Smooth muscle cell (in vitro differentiated cells): ENCODE measurements around the gene ATP2A3. TPM values are rescaled to one million over a fixed set of nuclear protein-coding genes. Genes with fewer than 3 reads are reported as not detected.
"Not testable (repeated sequence)": the region's sequence is repeated elsewhere in the genome, so short reads cannot be mapped to it uniquely, and the experiment has no call there.

Experiments used
- DNase-seq: peaks from one replicate; lab custom pipeline; 2025; ENCODE audit not compliant: unreplicated experiment; lab: John Stamatoyannopoulos, UW
- H2AFZ ChIP-seq: fragments of 200-600 bp; sonication (generic); 2 replicates; pipeline ENCODE4 v1.6.0; 2016; ENCODE audit warnings: antibody characterized with exemption, low read depth, mild to moderate bottlenecking
- H3F3A ChIP-seq: fragments of 200-600 bp; sonication (generic); 2 replicates; pipeline ENCODE4 v1.6.0; 2017; ENCODE audit warnings: antibody characterized with exemption, low read depth
- H3K27ac ChIP-seq: fragments of 200-600 bp; sonication (generic); 2 replicates; pipeline ENCODE4 v1.5.1; 2016; ENCODE audit warnings: low read depth, mild to moderate bottlenecking
- H3K27me3 ChIP-seq: fragments of 200-600 bp; sonication (generic); 2 replicates; pipeline ENCODE4 v1.6.1; 2016; ENCODE audit warnings: low read depth, mild to moderate bottlenecking
- H3K36me3 ChIP-seq: fragments of 200-600 bp; sonication (generic); 2 replicates; pipeline ENCODE4 v1.5.1; 2016; ENCODE audit warnings: low read depth
- H3K4me1 ChIP-seq: fragments of 200-600 bp; sonication (generic); 2 replicates; pipeline ENCODE4 v1.5.1; 2016; ENCODE audit warnings: low read depth
- H3K4me2 ChIP-seq: fragments of 200-600 bp; sonication (generic); 2 replicates; pipeline ENCODE4 v1.6.0; 2016; ENCODE audit warnings: mild to moderate bottlenecking
- H3K4me3 ChIP-seq: fragments of 200-600 bp; sonication (generic); 2 replicates; pipeline ENCODE4 v1.5.1; 2016; ENCODE audit warnings: mild to moderate bottlenecking
- H3K79me2 ChIP-seq: fragments of 200-600 bp; sonication (generic); 2 replicates; pipeline ENCODE4 v1.6.0; 2016; ENCODE audit warnings: low read depth, mild to moderate bottlenecking
- H3K9ac ChIP-seq: fragments of 200-600 bp; sonication (generic); 2 replicates; pipeline ENCODE4 v1.6.0; 2016; ENCODE audit warnings: low read depth
- H3K9me3 ChIP-seq: fragments of 200-600 bp; sonication (generic); replicated peaks from 2 replicates; pipeline ENCODE4 v1.5.1; 2016; ENCODE audit warnings: low read depth
- H4K20me1 ChIP-seq: fragments of 200-600 bp; sonication (generic); 2 replicates; pipeline ENCODE4 v1.6.0; 2016; ENCODE audit warnings: low read depth
- WGBS: methylation state at CpG from one replicate; pipeline ENCODE4 v1.1.7; 2016; ENCODE audit warnings: low lambda C conversion rate; 5-methylcytosine and 5-hydroxymethylcytosine counted together
- polyA plus RNA-seq: library from polyadenylated mRNA; unstranded; fragments of >200 nt; fragmentation: Nextera tagmentation; extraction: Ambion mirVana; gene quantifications from 2 replicates; pipeline ENCODE4 v1.2.1, GENCODE V29; 2016
- total RNA-seq: library from RNA; depleted of rRNA; stranded (reverse); fragments of >200 nt; gene quantifications from 2 replicates; pipeline ENCODE4 v1.2.3, GENCODE V29; 2014
- TF ChIP-seq, protein P1 (sequence below): fragments of 200-600 bp; sonication (generic); IDR thresholded peaks from 2 replicates; pipeline ENCODE4 v1.5.1; 2017; ENCODE audit warnings: borderline replicate concordance, mild to moderate bottlenecking, antibody characterized with exemption; ENCODE audit not compliant: insufficient read depth, poor library complexity, severe bottlenecking

Gene ATP2A3
- total and polyA plus RNA-seq, 2 experiments from 2014 or later: 4.2 to 7.8 TPM

DNA sequence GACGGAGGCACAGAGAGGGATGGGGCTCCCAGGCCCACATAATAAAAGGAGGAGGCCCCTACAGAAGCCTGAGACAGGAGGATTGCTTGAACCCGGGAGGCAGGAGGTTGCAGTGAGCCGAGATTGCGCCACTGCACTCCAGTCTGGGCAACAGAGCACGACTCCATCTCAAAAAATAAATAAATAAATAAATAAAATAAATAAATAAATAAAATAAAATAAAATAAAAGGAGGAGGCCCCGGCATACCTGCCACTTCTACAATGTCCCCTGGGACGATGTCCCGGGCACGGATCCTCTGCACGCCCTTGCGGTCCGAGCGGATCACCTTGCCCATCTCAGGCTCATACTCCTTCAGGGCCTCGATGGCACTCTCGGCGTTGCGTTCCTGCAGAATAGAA lies 13.2 kb downstream of the ATP2A3 start:
- Histone ChIP-seq H3K79me2 (no peaks in the 10 kb centered on the region), H3K27me3 (no peaks in the 10 kb centered on the region), H4K20me1 (no peaks in the 10 kb centered on the region), H2AFZ (no peak overlapping the region), H3K9me3 (no peaks in the 10 kb centered on the region), H3K4me2 (no peak overlapping the region), H3K4me3 (no peak overlapping the region), H3K4me1 (no peaks in the 10 kb centered on the region), H3F3A (no peaks in the 10 kb centered on the region), H3K9ac (no peak overlapping the region), H3K36me3 (no peaks in the 10 kb centered on the region), H3K27ac (no peak overlapping the region)
- WGBS: 96% methylated on average over 17 of the region's 17 CpGs
- TF ChIP-seq, protein P1, sequence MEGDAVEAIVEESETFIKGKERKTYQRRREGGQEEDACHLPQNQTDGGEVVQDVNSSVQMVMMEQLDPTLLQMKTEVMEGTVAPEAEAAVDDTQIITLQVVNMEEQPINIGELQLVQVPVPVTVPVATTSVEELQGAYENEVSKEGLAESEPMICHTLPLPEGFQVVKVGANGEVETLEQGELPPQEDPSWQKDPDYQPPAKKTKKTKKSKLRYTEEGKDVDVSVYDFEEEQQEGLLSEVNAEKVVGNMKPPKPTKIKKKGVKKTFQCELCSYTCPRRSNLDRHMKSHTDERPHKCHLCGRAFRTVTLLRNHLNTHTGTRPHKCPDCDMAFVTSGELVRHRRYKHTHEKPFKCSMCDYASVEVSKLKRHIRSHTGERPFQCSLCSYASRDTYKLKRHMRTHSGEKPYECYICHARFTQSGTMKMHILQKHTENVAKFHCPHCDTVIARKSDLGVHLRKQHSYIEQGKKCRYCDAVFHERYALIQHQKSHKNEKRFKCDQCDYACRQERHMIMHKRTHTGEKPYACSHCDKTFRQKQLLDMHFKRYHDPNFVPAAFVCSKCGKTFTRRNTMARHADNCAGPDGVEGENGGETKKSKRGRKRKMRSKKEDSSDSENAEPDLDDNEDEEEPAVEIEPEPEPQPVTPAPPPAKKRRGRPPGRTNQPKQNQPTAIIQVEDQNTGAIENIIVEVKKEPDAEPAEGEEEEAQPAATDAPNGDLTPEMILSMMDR: no peak
- DNase-seq: no peak

DNA sequence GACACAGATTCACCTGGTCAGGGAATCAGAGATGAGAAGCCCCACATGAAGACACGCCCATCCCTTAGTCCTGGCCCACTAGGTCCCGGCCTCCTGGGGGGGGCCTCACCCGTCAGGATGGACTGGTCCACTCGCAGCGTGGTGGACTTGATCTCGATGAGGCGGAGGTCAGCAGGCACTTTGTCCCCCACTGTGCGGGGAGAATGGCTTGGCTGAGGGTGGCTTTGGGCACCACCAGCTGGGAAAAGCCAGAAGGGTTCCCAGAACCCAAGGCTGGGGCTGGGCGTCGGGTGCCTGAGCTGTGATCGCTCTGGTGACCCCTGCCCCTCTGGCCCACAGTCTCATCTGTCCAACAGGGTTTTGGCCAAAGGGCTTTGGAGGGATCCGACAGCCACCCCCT lies 13.7 kb downstream of the ATP2A3 start:
- H3K27ac ChIP-seq: no peak overlapping the region
- no peaks in the 10 kb centered on the region for H3K79me2 ChIP-seq
- H3F3A ChIP-seq: no peaks in the 10 kb centered on the region
- no peak overlapping the region for H2AFZ ChIP-seq
- no peak for DNase-seq
- H3K4me3 ChIP-seq: no peak overlapping the region
- H3K9me3 ChIP-seq: no peaks in the 10 kb centered on the region
- H3K36me3 ChIP-seq: no peaks in the 10 kb centered on the region
- no peaks in the 10 kb centered on the region for H3K27me3 ChIP-seq
- H3K4me2 ChIP-seq: no peak overlapping the region
- WGBS: 94% methylated on average over 12 of the region's 12 CpGs
- H3K9ac ChIP-seq: no peak overlapping the region
- H4K20me1 ChIP-seq: no peaks in the 10 kb centered on the region
- H3K4me1 ChIP-seq: no peaks in the 10 kb centered on the region
- TF ChIP-seq, protein P1: no peak

DNA sequence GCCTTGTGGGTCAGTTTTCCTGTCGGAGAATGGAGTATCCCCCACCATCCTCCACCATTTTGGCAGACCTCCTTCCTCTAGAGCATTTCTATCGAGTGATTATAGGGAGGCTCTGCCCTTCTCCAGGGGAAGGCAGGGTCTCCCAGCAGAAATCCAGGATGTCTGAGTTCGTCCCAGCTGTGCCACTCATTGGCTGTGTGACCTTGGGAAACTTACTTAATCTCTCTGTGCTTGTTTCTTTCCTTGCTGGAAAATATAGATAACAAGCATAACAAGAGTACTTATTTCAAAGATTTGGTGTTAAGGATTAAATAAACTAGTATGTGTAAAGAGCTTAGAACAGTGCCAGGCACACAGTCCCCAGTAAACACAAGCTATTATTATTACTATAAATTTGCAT lies 14.8 kb downstream of the ATP2A3 start:
- Histone ChIP-seq H3K27ac (no peak overlapping the region), H3K79me2 (no peaks in the 10 kb centered on the region), H3K36me3 (no peaks in the 10 kb centered on the region), H3K4me3 (no peak overlapping the region), H3K4me2 (no peak overlapping the region), H3K9ac (no peak overlapping the region), H2AFZ (no peak overlapping the region), H3K9me3 (no peaks in the 10 kb centered on the region), H3K4me1 (no peaks in the 10 kb centered on the region), H4K20me1 (no peaks in the 10 kb centered on the region), H3K27me3 (no peaks in the 10 kb centered on the region), H3F3A (no peaks in the 10 kb centered on the region)
- TF ChIP-seq, protein P1: no peak
- DNase-seq: no peak
- 89% methylated on average over 3 of the region's 3 CpGs for WGBS

DNA sequence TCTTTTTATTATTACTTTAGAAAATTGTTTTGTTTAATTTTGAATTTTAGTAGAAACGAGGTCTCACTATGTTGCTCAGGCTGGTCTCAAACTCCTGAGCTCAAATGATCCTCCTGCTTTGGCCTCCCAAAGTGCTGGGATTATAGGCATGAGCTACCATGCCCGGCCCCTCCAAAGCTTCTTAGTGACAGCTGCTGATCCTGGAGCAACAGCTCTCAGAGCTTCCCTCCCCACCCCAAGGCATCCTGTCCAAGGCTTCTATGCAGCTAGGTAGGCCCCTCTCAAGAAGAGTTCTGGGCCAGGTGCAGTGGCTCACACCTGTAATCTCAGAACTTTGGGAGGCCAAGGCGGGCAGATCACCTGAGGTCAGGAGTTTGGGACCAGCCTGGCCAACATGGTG lies 15.7 kb downstream of the ATP2A3 start:
- H3K9me3 ChIP-seq, H2AFZ ChIP-seq, H3F3A ChIP-seq, H3K36me3 ChIP-seq, H3K9ac ChIP-seq, H4K20me1 ChIP-seq, H3K27ac ChIP-seq, DNase-seq, H3K27me3 ChIP-seq, H3K4me1 ChIP-seq, H3K4me2 ChIP-seq, H3K79me2 ChIP-seq, H3K4me3 ChIP-seq: not testable (repeated sequence)
- 91% methylated on average over 3 of the region's 3 CpGs for WGBS
